HG03565 (cell line): ENCODE data around the gene AMBRA1.

ENCODE experiments used
- ATAC-seq: cut with Tn5 transposase; IDR thresholded peaks from one replicate; pipeline ENCODE4 v1.9.1; 2021; ENCODE audit warnings: mild to moderate bottlenecking, moderate library complexity; ENCODE audit not compliant: unreplicated experiment

Gene AMBRA1

GRCh38 chr11:46450846-46451477 lies 142.9 kb downstream of the AMBRA1 start:
- ATAC-seq = no peak

DNA sequence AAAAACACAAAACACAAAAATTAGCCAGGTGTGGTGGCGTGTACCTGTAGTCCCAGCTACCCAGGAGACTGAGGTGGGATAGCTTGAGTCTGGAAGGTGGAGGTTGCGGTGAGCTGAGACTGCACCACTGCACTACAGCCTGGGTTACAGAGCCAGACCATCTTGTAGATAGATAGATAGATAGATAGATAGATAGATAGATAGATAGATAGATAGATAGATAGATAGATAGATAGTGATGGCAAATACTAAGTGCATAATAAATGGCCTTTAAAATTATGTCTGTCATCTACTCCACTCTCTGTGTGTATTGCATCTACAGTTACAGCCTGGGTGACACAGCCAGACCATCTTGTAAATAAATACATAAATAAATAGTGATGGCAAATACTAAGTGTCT lies 146.3 kb downstream of the AMBRA1 start:
- ATAC-seq = no peak

DNA sequence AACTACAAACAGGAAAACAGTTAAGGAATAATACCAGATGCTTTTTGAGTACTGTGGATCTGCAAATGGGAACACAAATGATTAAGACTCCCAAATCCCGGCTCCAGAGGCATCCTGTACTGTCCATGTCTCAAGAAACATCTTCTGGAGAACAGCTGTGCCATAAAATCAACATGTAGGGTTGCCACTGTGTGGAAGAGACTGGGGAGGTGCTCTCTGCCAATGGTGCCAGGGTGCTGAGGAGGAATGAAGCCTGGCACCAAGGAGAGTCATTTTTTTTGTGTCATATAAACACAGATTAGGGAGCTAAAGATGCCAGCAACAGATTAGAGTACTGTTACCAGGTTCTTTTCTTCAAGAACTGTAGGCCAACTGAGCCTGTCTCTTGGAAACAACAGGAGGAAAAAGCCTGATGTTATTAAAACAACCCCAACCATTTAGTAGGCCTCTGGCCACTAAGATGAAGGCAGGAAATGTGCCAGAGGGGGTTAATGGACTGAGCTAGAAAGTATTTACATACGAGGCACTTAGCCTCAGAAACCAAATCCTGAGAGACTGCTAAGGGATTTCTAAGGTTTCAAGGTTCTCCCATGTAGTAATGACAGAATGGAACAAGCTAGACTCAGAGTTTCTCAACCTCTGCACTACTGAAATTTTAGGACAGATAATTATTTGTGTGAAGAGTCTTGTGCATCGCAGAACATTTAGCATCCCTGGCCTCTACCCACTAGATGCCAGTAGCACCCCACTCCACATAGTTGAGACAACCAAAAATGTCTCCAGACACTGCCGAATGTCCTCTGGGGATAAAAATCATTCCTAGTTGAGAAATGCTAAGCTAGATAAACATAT lies 147.7 kb downstream of the AMBRA1 start:
- ATAC-seq = no peak

- ATAC-seq = no peak
Measured at GRCh38 chr11:46445192-46445919, 148.5 kb downstream of the AMBRA1 start.

DNA sequence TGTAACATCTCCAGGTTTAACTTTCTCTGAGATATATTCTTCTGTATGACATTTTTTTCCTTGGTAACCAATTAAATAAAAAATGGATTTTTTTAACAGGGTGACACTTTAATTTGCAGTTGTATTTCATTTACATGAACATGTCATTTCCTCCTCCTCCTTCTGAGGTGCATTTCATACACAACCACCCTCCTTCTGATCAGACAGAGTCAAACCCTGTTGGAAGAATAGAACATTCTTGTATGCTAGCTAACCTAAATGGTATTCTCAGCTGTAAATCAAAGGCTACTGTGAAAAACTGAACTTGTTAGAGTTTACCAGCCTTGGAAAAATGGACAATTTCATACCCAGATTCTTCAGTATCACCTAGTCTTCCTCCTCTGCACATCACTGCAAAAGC lies 149.5 kb downstream of the AMBRA1 start:
- no peak for ATAC-seq

DNA sequence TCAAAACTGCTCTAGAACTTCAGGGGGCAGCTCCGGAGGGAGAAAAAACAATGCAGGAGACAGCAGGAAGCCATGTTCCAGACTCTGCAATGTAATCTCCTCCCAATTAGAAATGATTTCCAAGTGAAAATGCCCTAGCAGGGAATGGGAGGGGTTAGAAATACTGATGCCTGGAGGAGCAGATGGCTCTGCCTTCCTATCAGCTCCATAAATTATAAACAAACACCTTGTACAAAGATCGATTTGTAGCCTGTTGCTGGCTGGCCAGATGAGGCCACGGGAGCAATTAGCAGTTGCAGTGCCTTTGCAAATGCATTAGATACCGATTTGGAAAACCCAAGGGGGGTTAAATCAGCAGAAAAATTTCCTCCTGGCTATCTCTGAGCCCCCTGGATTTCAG lies 155.6 kb downstream of the AMBRA1 start:
- ATAC-seq = no peak

DNA sequence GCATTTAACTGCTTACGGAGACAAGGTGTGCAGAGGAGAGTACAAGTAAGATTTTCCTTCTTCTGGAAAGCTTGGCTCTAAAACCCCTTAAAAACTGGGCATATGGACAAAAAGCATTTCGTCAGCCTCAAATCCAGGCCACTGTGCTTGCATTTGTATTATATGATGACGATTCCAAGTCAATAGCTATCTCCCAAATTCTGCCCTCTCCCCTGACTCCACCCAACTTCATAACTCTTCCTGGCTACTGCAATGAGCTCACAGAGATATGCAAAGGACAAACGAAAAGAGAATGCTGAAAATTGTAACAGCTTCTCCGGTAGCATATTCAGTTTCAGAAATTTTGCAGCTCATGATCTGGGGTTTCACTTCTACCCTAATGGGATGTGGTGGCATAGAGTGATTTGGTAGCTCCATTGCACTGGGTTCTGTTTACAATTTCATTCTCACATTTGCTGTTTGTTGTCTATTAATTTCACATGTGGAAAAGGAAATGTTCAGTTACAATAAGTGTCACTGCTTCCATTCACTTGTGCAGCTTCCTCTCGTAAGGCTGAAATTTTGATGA lies 156.6 kb downstream of the AMBRA1 start:
- no peak for ATAC-seq

DNA sequence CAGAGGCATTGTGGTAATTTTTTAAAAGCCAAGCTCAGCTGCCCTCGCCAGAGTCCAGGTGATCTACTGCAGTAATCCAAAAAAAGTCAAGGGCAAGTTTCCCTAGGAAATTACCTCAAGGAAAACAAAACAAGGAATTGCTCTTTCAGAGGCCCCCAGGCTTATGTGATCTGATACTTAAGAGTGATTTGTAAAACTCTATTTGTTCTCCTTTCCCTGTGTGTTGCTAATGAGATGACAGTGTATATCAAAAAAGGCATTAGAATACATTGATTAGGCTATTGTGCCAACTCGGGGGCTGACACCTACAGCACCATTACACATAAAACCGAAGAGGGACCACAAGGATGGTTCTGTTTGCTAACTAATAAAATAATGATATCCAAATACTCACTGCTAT lies 157.7 kb downstream of the AMBRA1 start:
- no peak for ATAC-seq

DNA sequence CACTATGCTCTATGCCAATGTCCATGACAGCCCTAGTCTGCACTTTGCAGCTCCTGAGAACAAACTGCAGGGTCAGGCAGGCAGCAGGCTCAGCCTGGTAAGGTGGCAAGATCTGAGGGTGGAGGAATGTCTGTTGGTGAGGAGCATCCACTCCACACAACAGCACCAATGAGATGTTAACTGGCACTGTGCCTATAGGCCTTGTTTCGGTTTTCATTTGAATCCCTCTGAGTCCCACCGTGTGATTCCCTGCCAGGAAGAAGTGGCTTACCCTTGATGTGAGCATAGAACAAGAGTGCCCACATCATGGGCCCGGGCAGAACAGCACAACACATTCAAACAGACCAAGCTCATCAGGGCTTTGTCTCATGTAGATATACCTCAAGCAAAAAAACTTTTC lies 158.1 kb downstream of the AMBRA1 start:
- ATAC-seq = no peak

GRCh38 chr11:46431211-46431610 lies 162.6 kb downstream of the AMBRA1 start:
- no peak for ATAC-seq

- ATAC-seq = no peak
Measured at GRCh38 chr11:46429717-46430116, 164.1 kb downstream of the AMBRA1 start.

- no peak for ATAC-seq
Measured at GRCh38 chr11:46427364-46427763, 166.5 kb downstream of the AMBRA1 start.

- no peak for ATAC-seq
Measured at GRCh38 chr11:46426233-46426991, 167.4 kb downstream of the AMBRA1 start.

DNA sequence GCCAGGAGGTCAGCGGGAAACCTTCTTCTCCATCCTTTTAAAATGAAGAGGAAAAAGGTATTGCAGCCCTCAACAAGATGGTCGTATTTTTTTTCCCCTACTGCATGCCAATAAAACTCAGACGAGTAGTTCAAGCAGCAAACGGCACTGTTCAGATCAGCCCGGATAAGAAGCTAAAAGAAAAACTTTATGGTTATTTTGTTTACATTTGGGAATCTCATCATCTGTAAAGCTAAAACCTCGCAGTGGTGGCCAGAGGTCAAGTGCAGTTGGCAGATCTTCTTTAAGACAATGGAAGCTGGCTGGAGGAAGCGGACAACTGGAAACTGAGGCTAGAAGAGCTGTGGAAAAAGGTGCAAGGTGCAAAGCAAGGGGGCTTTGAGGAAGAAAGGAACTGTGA lies 171.2 kb downstream of the AMBRA1 start:
- ATAC-seq = no peak

DNA sequence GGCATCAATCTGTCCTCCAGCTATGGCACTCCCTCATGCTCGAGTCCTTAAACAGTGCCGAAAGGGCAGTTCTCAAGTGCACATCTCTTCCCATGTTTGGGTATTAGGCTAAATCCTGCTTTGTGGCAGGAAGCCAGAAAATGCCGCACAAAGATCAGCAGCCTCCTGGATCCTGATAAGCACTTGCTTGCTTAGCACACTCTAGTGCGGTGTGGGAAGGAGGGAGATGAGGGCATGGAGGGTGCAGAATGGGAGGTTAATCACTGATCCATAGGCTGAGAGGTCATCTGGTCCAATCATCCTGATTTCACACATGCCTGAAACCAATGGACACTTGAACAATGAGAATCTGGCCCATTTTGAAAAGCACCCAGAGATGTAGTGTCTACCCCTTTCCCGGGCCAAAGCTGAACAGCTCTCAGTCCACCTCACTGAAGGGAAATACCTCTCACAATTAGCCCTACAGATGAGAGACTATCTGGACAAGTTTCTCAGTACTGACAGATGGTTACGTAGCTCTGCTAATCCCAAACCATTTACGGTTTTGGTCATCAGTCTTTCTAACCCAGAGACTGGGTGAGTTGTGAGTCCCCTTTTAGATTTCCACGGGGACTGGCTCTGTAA lies 172.5 kb downstream of the AMBRA1 start:
- ATAC-seq = no peak

- ATAC-seq = no peak
Measured at GRCh38 chr11:46420513-46420912, 173.3 kb downstream of the AMBRA1 start.

DNA sequence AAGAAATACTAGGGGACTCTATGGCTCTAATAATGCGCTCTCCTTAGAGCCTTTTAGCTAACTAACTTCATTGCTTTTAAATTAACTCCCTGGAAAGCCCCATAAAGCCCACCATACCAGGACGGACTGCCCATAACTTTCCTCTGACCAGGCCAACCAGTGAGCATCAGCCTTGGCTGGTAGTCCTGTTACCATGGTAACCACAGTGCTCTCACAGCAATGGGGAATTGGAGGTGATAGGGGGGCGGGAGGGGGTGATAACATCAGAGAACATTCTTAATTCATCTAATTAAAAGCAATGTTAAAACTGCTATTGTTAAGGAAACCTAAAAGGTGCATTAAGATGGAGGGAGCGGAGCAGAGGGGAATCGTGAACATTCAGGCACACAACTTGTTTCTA lies 175.1 kb downstream of the AMBRA1 start:
- ATAC-seq = no peak

DNA sequence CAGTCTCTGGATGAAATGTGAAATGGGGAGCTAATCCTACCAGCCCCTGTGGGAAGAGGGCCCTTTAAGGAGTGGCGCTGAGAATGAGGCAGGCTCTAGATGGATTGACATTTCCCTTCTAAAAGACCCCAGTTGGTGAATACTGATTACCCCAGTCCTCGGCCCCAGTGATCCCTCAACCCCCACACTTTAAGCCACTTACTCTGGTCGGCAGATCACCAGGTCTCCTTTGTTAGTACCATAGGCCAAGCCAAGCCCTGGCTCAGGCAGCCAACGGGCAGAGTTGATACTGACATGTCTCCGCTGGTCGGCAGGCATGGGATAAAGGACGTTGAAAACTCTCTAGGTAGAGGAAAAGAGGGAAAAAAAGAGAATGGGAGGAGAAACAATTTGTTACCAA lies 176.1 kb downstream of the AMBRA1 start:
- no peak for ATAC-seq

GRCh38 chr11:46414879-46415278 lies 178.9 kb downstream of the AMBRA1 start:
- no peak for ATAC-seq

- no peak for ATAC-seq
Measured at GRCh38 chr11:46414466-46414796, 179.4 kb downstream of the AMBRA1 start.
